C4-2B (cell line): ENCODE data around the gene RPL14.
"Not testable (repeated sequence)": the region's sequence is repeated elsewhere in the genome, so short reads cannot be mapped to it uniquely, and the experiment has no call there.

Experiments used
- H3K27ac ChIP-seq: fragments of 450-650 bp; 2 replicates; pipeline ENCODE4 v1.5.1; 2017
- CTCF ChIP-seq: fragments of 450-650 bp; conservative IDR thresholded peaks from 2 replicates; pipeline ENCODE4 v1.5.1; 2017; ENCODE audit warnings: mild to moderate bottlenecking
- ZFX ChIP-seq: fragments of 450-650 bp; IDR thresholded peaks from 2 replicates; pipeline ENCODE4 v1.6.1; 2017

The RPL14 gene

DNA sequence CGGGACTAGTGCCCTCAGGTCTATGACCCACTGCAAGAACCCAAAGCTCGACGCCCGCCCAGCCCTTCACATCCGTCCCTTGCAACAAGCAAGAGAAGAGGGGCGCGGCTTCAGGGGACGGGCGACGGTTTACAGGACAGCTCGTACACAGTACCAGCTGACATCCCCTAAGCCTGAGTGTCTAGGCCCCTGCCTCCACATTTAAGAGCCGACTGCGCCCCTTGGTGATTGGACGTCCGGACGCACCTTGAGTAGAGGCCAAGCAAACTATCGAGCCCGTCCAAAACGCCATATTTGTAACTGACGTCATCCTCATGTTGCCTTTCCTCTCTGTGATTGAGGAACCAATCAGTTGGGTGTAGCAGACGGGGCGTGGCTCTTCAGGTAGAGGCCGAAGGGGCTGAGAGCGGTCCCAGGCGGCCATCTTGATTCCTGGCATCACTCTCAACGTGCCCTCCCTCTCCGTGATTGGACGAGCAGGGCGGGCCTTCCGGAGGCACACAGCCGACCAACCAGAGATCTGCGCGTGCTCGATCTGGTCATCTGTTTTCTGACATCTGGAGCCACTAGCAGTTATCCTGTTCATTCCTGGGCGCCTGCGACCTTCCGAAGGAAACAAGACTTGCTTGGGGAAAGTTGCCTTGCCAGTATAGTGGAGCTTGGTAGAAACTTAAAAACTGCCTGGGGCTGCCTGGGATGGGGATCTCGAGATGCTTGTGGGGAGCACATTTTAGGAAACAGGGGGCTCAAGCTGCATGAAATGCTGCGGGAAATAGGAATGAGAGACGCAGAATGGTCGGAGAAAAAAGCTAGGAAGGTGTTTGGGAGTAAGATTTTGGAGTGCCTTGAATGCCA lies 4.0 kb upstream of the RPL14 start:
- no peak for TF ChIP-seq CTCF
- no peak; the same call in 1 of the 2 replicates for TF ChIP-seq ZFX
- H3K27ac ChIP-seq: peak overlapping the region; percentile 86

DNA sequence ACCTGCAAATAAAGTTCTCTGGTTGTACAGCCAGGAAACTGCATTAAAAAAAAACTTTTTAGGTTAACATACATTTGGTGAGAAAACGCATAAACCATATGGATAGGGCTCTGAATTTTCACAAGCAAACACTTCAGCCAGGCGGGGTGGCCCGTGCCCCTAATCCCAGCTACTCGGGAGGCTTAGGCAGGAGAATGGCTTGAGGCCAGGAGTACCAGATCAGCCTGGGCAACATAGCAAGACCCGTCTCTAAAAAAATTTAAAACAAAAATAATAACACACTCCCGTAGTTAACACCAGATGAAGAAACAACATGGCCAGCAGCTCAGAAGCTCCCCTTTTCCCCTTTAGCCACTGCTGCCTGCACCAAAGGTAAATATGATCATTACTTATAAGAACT lies 3.2 kb upstream of the RPL14 start:
- TF ChIP-seq ZFX (no peak), CTCF (no peak)
- H3K27ac ChIP-seq: peak overlapping the region; percentile 86

GRCh38 chr3:40455328-40455727 lies 1.8 kb upstream of the RPL14 start:
- no peak for TF ChIP-seq CTCF
- no peak for TF ChIP-seq ZFX
- H3K27ac ChIP-seq: no peak overlapping the region

GRCh38 chr3:40456279-40456939 lies 730 bp upstream of the RPL14 start:
- TF ChIP-seq ZFX (no peak), CTCF (no peak)
- peak overlapping the region; percentile 99 for H3K27ac ChIP-seq

DNA sequence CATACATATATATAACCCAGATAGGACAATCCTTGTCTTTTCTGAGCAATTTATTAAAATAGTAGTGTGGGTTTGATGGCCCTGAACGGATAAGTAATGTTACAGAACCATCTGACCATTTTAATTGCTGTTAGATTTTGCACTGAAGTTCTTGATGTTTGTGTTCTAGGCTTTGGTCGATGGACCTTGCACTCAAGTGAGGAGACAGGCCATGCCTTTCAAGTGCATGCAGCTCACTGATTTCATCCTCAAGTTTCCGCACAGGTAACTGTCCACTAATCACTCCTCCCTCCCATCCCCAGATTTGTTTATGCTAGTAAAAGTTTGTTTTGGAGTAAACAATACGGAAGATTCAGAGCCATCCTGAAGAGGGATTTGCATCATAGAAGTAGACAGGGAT lies 1.3 kb downstream of the RPL14 start:
- no peak overlapping the region for H3K27ac ChIP-seq
- TF ChIP-seq ZFX (no peak), CTCF (no peak)

- H3K27ac ChIP-seq: not testable (repeated sequence)
Observed at GRCh38 chr3:40460481-40460880, 3.3 kb downstream of the RPL14 start.

GRCh38 chr3:40461161-40461560 lies 4.0 kb downstream of the RPL14 start:
- TF ChIP-seq CTCF (no peak), ZFX (no peak)
- no peak overlapping the region for H3K27ac ChIP-seq

DNA sequence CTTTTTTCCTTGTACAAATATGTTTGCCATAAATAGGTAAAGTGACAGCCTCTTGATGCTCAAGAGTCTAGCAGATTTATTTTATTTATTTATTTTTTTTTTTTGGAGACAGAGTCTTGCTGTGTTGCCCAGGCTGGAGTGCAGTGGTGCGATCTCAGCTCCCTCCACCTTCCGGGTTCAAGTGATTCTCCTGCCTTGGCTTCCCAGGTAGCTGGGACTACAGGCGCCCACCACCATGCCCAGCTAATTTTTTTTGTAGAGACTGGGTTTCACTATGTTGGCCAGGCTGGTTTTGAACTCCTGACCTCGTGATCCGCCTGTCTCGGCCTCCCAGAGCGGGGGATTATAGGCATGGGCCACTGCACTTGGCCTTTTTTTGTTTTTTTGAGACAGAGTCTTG lies 5.7 kb downstream of the RPL14 start:
- not testable (repeated sequence) for H3K27ac ChIP-seq
